GM12864 (cell line): Measurements from ENCODE around the gene GAMT.

Source experiments
- DNase-seq: peaks from one replicate; pipeline ENCODE4 v3.0.0-alpha.2; 2011; ENCODE audit warnings: low read depth
- H3K4me3 ChIP-seq: 2 replicates; pipeline ENCODE4 v1.5.1; 2011; ENCODE audit warnings: mild to moderate bottlenecking, low read depth, low read length, control low read depth
- CTCF ChIP-seq: IDR thresholded peaks from 2 replicates; pipeline ENCODE4 v1.5.1; 2011; ENCODE audit warnings: low read depth, mild to moderate bottlenecking, moderate library complexity, low read length, control low read depth, inconsistent platforms; ENCODE audit errors: missing control alignments

GAMT gene

GRCh38 chr19:1432507-1432887 is 31.2 kb upstream of the GAMT start:
- no peak for TF ChIP-seq CTCF
- H3K4me3 ChIP-seq: no peak overlapping the region
- DNase-seq: no peak

GRCh38 chr19:1431759-1432506 is 30.6 kb upstream of the GAMT start:
- DNase-seq: no peak
- no peak for TF ChIP-seq CTCF
- no peak overlapping the region for H3K4me3 ChIP-seq

GRCh38 chr19:1430246-1430645 is 28.9 kb upstream of the GAMT start:
- DNase-seq: no peak
- no peak overlapping the region for H3K4me3 ChIP-seq
- TF ChIP-seq CTCF: no peak

- no peak for TF ChIP-seq CTCF
- DNase-seq: no peak
- H3K4me3 ChIP-seq: no peak overlapping the region
Observed at GRCh38 chr19:1429750-1430149, 28.4 kb upstream of the GAMT start.

GRCh38 chr19:1428738-1429391 is 27.5 kb upstream of the GAMT start:
- H3K4me3 ChIP-seq: no peak overlapping the region
- TF ChIP-seq CTCF: no peak
- no peak for DNase-seq

GRCh38 chr19:1427221-1427920 is 26.0 kb upstream of the GAMT start:
- H3K4me3 ChIP-seq: no peak overlapping the region
- no peak for DNase-seq
- TF ChIP-seq CTCF: no peak

- TF ChIP-seq CTCF: no peak
- no peak overlapping the region for H3K4me3 ChIP-seq
- DNase-seq: no peak
Observed at GRCh38 chr19:1426736-1427135, 25.4 kb upstream of the GAMT start.
